Activated naive CD4-positive, alpha-beta T cell treated with anti-CD3 and anti-CD28 coated beads, Interleukin-2, amount 50 U/mL, for 72 hours (primary cell): Measurements from ENCODE around the gene TRIB2. TPM values are rescaled to one million over a fixed set of nuclear protein-coding genes. Genes with fewer than 3 reads are reported as not detected.

Experiments
- ATAC-seq, 2 donors: fragments of 150-1000 bp; cut with Tn5 transposase; 2 replicates each; pipeline ENCODE4 v1.10.0; 2021; ENCODE audit warnings: mild to moderate bottlenecking in 2 of 2, moderate library complexity in 2 of 2
- DNase-seq, 2 donors: peaks; one replicate each; pipeline ENCODE4 v3.0.0; 2021 to 2022; ENCODE audit warnings: low spot score in 2 of 2
- H3K27ac Mint-ChIP-seq, 2 donors: one replicate each; pipeline ENCODE4 v1.8.0; 2022; ENCODE audit warnings: mild to moderate bottlenecking in 2 of 2, mixed read lengths in 2 of 2
- H3K36me3 Mint-ChIP-seq, 2 donors: one replicate each; pipeline ENCODE4 v1.8.0; 2022; ENCODE audit warnings: mixed read lengths in 2 of 2
- H3K9me3 Mint-ChIP-seq, 2 donors: one replicate each; pipeline ENCODE4 v1.8.0; 2022; ENCODE audit warnings: mixed read lengths in 2 of 2
- total RNA-seq, 2 donors: library from RNA; stranded (reverse); gene quantifications; one replicate each; pipeline ENCODE4 v1.2.3, GENCODE V29; 2022

Gene TRIB2
- total RNA-seq, 2 donors from 2014 or later = 2.6 to 7.7 TPM

DNA sequence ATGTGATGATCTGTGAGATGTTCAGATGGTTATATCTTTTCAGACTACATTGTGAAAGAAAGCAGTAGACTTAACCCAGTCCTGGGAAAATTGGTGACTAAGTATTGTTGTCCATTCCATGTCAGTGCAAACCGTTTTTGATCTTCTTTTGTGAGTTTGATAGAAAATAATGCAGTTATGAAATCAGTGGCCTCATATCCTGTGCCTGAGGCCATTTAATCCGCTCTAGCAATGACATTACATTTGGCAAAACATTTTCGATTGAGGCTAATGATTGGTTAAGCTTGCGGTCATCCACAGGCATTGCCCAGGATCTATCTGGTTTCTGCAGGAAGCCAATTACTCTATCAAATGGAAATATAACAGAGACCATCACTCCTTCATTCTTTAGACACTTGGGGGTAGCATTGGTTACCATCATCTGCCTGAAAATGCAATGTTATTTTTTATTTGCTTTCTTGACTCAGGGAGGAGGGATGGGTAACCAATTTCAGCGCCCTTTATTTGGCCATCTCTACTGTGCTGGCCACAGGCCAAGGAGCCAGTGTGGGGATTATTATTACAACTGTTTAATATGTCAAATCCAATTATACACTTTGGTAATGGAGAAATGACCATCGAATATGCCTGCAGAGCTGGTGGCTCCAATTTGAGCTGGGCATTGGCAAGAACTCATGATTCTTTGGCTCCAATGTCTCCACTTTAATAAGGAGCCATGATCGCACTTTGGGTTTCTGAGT, 33.6 kb downstream of the TRIB2 start:
- Mint-ChIP-seq H3K36me3 (no peaks in the 10 kb centered on the region), H3K9me3 (peaks cover 4 to 8% of the 10 kb centered on the region in 2 donors), H3K27ac (no peak overlapping the region)
- ATAC-seq (no peak), DNase-seq (no peak)

DNA sequence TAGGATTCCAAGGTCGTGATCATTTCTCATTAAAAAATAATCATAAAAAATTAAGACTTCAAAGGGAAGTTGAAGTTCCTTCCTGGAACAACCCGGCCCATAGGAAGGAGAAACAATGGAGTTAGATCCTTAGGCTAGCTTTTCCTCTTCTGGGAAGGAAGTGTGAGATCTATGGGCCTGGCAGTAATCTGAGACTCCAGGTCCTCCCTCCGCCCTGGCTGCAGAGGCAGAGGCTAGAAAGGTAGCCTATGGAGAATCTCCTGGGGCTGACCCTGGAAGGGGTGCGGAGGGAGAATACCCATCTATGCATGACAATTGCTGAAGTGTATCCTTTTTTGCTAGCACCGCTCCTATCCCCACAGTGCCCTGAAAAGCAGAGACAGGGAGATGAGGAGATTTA, 37.9 kb downstream of the TRIB2 start:
- H3K36me3 Mint-ChIP-seq = no peaks in the 10 kb centered on the region
- ATAC-seq = no peak

GRCh38 chr2:12755384-12755783, 38.6 kb downstream of the TRIB2 start:
- no peak overlapping the region for H3K27ac Mint-ChIP-seq
- no peaks in the 10 kb centered on the region for H3K9me3 Mint-ChIP-seq
- no peak for ATAC-seq
- DNase-seq = no peak
- H3K36me3 Mint-ChIP-seq = no peaks in the 10 kb centered on the region

More for the DNA sequence above, 37.9 kb downstream of the TRIB2 start:
- no peak for DNase-seq
- H3K9me3 Mint-ChIP-seq = peaks cover 0 to 4% of the 10 kb centered on the region in 2 donors
- H3K27ac Mint-ChIP-seq = no peak overlapping the region

DNA sequence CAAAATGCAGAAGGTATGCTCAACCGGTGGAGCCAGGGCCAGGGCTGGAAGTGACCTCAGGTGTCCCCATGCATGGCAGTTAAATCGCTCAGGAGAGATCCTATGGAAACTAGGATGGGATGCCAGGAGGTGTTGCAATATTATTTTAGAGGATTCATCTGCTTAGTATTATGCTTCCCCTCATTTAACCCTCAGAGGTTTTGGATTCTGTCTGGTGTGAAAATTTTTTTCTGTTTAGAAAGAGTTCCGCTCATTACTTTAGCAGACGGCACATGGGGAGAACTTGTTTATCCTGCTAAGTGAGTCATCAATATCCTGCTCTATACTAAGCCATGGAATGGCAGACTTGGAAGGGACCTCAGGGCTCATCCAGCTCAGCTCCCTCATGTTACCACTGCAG, 42.5 kb downstream of the TRIB2 start:
- Mint-ChIP-seq H3K27ac (no peak overlapping the region), H3K36me3 (peaks cover 1 to 2% of the 10 kb centered on the region in 2 donors), H3K9me3 (peaks cover 1 to 2% of the 10 kb centered on the region in 2 donors)
- ATAC-seq = no peak
- no peak for DNase-seq

- DNase-seq (no peak), ATAC-seq (no peak)
- H3K9me3 Mint-ChIP-seq = peaks cover 4 to 5% of the 10 kb centered on the region in 2 donors
- peaks cover 4 to 5% of the 10 kb centered on the region in 2 donors for H3K36me3 Mint-ChIP-seq
- H3K27ac Mint-ChIP-seq = no peak overlapping the region
Measured at GRCh38 chr2:12761104-12761503, 44.4 kb downstream of the TRIB2 start.

DNA sequence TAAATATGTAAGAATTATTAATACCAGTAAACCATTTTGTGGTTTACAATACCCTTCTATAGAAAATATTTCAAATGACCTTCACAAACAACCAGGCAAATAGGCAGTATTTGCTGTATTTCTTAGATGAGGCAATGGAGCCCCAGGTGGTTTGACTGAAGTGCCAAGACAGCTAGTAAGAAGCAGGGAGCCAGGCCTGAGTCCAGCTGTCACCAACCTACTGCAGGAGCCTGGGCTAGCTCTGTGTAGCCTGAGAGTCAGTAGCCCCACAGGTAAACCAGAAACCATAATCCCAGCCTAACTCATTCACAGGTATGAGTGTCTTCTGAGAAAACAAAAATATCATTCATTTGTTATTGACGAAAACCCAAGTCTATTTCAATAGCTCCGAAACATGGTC, 45.6 kb downstream of the TRIB2 start:
- peaks cover 4 to 5% of the 10 kb centered on the region in 2 donors for H3K9me3 Mint-ChIP-seq
- peaks cover 4 to 5% of the 10 kb centered on the region in 2 donors for H3K36me3 Mint-ChIP-seq
- no peak overlapping the region for H3K27ac Mint-ChIP-seq
- ATAC-seq (no peak), DNase-seq (no peak)

GRCh38 chr2:12762976-12763375, 46.2 kb downstream of the TRIB2 start:
- ATAC-seq (no peak), DNase-seq (no peak)
- H3K27ac Mint-ChIP-seq = no peak overlapping the region
- peaks cover 4 to 5% of the 10 kb centered on the region in 2 donors for H3K9me3 Mint-ChIP-seq
- H3K36me3 Mint-ChIP-seq = peaks cover 4 to 5% of the 10 kb centered on the region in 2 donors

DNA sequence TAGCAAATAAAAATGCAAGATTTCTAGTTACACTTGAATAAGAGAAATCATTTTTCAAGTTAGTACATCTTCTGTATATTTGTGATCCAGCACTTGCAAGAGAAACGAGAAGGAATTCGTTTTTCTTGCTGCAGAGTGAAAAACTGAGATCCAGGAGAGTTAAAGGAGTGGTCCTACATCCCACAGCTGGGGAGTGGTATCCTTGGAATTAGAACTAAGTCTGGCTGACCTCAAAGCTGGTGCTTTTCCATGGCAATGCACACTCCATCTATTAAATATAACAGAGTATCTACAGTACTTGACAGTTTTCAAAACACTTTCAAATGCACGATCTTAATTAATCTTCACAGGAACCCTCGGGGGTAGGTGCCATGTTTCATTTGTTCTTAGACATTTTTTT, 46.8 kb downstream of the TRIB2 start:
- ATAC-seq (no peak), DNase-seq (no peak)
- Mint-ChIP-seq H3K36me3 (peaks cover 4 to 5% of the 10 kb centered on the region in 2 donors), H3K27ac (no peak overlapping the region), H3K9me3 (peaks cover 4 to 5% of the 10 kb centered on the region in 2 donors)

GRCh38 chr2:12764075-12764730, 47.5 kb downstream of the TRIB2 start:
- no peak overlapping the region for H3K27ac Mint-ChIP-seq
- peaks cover 4 to 5% of the 10 kb centered on the region in 2 donors for H3K9me3 Mint-ChIP-seq
- DNase-seq = no peak
- no peak for ATAC-seq
- H3K36me3 Mint-ChIP-seq = peaks cover 4 to 5% of the 10 kb centered on the region in 2 donors

DNA sequence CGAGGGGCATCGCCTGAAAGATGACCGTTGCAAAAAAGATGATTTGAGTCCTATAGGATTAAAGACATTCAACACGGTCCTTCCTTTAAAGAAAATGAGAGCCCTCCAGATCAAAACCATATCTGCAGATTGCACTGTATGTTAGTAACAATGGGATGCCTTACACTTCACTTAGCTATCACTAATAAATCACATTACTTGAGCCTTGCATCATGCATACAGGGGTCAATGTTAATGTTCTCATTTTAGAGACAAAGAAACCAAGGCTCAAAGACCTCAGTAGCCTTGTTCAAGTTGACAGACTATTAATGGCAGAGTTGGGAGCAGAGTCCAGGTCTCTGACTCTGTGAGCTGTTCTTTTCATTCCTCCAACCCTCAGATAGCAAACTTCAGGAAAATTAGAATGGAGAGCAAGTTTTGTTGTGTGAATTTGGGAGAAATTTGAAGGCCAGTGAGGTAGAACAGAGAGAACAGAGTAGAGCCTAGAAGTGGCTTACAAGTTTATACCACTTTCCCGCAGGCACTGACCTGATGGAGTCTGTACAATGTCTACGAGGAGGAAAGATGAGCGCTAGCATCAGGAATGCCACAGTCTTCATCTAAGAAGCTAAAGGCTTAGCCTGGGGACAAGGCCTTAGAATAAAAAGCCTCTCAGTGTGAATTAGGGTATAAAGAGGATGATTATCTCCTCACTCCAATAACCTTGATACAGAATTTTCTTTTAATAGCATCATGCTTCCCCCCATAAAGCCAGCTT, 48.3 kb downstream of the TRIB2 start:
- Mint-ChIP-seq H3K9me3 (peaks cover 4 to 5% of the 10 kb centered on the region in 2 donors), H3K36me3 (peaks cover 4 to 5% of the 10 kb centered on the region in 2 donors), H3K27ac (no peak overlapping the region)
- DNase-seq = no peak
- ATAC-seq = no peak

- peaks cover 4 to 5% of the 10 kb centered on the region in 2 donors for H3K9me3 Mint-ChIP-seq
- ATAC-seq (no peak), DNase-seq (no peak)
- peaks cover 4 to 5% of the 10 kb centered on the region in 2 donors for H3K36me3 Mint-ChIP-seq
- H3K27ac Mint-ChIP-seq = no peak overlapping the region
Measured at GRCh38 chr2:12766421-12766879, 49.7 kb downstream of the TRIB2 start.

- peaks cover 4 to 5% of the 10 kb centered on the region in 2 donors for H3K9me3 Mint-ChIP-seq
- peaks cover 4 to 5% of the 10 kb centered on the region in 2 donors for H3K36me3 Mint-ChIP-seq
- DNase-seq = no peak
Measured at GRCh38 chr2:12767541-12767940, 50.8 kb downstream of the TRIB2 start.

DNA sequence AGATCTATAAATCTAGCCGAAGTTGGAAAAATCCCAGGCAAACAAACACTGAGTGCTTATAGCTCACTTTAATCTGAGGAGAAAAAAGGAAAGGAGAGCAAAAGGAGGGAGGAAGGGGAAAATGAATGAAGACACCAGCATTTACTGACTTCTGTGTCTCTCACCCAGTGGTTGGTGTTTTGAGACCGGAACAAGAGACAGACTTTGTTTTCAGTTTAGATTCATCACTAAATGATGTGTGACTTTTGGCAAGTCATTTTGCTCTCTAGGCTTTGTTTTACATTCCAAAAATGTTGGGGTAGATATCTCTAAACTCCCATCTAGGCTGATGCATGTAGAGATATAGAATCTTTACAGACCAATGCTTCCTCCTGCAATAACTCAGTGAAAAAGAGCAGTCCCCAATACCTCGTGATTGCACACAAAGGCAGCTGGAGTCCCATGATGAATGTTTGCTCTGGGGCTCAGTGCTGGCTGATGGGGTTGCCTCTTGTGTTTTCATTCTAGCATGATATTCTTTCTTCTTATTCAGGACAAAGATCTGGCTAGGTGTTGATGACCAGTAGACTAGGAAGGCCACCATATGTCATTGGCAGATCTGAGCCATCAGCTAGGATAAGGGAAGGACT, 51.4 kb downstream of the TRIB2 start:
- no peak for ATAC-seq
- no peak for DNase-seq
- H3K9me3 Mint-ChIP-seq = peaks cover 4 to 5% of the 10 kb centered on the region in 2 donors
- no peak overlapping the region for H3K27ac Mint-ChIP-seq
- peaks cover 4 to 5% of the 10 kb centered on the region in 2 donors for H3K36me3 Mint-ChIP-seq

More at GRCh38 chr2:12767541-12767940, 50.8 kb downstream of the TRIB2 start:
- ATAC-seq = no peak
- no peak overlapping the region for H3K27ac Mint-ChIP-seq

DNA sequence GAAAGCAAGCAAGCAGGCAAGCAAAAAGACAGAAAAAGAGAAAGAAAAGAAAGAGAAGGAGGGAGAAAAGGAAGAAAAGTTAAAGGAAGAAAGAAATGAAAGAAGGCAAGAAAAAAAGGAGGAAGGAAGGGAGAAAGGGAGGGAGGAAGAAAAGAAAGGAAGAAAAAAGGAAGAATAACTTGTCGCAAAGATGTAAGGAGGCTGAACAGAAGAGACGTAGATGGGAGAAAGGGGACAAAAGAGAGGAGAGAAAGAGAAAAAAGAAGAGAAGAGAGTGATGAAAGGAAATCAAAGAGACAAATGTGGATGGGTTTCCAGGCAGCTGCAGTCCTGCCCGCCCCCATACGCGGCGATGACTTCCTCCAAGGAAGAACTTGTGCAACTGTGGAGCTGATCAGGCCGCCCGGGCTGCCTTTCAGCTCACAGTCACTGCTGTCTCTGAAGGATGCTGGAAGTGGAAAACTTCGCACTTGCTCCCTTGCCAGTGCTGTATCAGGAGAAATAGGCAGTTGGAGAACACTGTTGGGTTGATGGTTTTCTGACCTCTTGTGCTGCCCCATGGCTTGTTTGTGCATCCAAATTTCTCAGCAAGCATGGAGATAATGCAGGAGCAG, 52.9 kb downstream of the TRIB2 start:
- no peaks in the 10 kb centered on the region for H3K36me3 Mint-ChIP-seq
- DNase-seq (no peak), ATAC-seq (no peak)
- H3K27ac Mint-ChIP-seq = no peak overlapping the region
- H3K9me3 Mint-ChIP-seq = no peaks in the 10 kb centered on the region

- peaks cover 0 to 5% of the 10 kb centered on the region in 2 donors for H3K9me3 Mint-ChIP-seq
- no peak for DNase-seq
- H3K36me3 Mint-ChIP-seq = no peaks in the 10 kb centered on the region
- no peak for ATAC-seq
- no peak overlapping the region for H3K27ac Mint-ChIP-seq
Measured at GRCh38 chr2:12770300-12770968, 53.7 kb downstream of the TRIB2 start.

DNA sequence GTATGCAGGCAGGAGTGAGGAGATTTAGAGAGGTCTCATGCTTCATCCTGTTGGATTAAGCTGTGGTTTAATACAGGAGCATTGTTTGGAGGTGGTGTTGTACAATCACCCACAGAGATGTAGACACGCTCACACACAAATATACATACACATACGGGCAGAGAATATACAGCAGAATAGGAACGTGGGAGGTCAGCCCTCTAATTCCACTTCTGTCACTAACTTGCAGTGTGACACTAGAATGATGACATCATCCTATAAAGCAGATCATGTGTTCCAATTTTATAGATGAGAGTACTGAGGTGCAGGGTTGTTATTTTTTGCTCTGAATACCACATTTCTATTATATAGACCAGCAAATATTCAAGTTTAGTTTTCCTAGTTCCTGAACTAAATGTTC, 54.4 kb downstream of the TRIB2 start:
- Mint-ChIP-seq H3K27ac (no peak overlapping the region), H3K9me3 (peaks cover 0 to 5% of the 10 kb centered on the region in 2 donors), H3K36me3 (no peaks in the 10 kb centered on the region)
- DNase-seq (no peak), ATAC-seq (no peak)
